Stimulated activated CD4-positive, alpha-beta T cell treated with anti-CD3 and anti-CD28 coated beads, Interleukin-4, amount 100 ng/mL, for 48 hours (primary cell): ENCODE data around the gene CELSR1.
"Not testable (repeated sequence)": the region's sequence is repeated elsewhere in the genome, so short reads cannot be mapped to it uniquely, and the experiment has no call there.

ENCODE experiments used
- DNase-seq, 2 donors: peaks; one replicate each; pipeline ENCODE4 v3.0.0-alpha.2; 2020; ENCODE audit warnings: low read depth in 2 of 2

The CELSR1 gene

DNA sequence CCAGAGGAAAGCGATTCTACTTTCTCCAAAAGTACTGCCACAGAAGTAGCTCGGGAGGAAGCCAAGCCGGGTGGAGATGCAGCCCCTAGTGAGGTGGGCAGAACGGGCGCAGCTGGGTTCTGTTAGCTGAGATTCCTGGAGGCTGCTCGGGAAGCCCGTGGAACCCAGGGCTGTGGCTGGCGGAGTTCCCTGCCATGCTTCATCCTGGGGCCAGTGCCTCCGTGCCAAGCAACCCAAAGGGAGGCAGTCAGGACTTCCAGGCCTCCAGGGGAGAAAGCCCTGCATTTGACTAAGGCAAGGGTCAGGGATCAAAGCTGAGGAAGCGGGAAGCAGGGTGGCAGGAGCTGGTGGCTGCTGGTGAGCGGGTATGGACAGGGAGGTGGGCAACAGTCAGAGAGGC is 208.6 kb downstream of the CELSR1 start:
- no peak for DNase-seq

DNA sequence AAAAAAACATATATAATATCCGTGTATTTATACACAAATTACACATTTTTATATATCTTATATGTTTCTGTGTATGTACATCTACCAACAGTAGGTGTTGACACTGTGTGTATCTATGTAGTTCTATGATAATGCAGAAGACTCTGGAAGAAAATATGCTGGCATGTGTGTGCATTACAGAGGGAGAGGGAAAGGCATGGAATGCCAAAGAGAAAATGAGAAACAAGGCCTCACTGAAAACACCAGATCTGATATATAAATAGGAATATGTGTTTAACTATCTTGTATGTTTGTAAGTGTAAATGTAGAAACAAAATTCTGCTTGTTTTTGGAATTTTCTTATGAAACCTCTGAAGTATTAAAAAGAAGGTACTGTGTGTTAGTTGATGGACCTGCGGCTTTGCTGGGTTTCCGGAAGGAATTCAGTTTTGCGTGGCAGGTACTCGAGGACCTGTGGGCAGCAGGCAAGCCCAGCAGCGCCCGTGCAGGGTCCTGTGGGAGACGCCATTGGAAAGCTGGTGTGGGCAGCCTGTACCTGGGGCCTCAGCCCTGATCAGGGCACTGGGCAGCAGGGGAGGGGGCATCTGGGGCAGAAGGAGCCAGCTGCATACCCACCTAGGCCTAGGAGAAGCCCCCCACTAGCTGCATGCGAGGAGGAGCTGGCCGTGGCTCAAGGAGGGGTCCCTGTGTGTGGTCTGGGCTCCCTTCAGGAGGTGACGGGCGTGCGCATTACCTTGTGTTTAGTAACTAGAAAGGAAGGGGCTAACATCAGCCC is 209.5 kb downstream of the CELSR1 start:
- DNase-seq = no peak

GRCh38 chr22:46326066-46326680 is 211.2 kb downstream of the CELSR1 start:
- no peak for DNase-seq

DNA sequence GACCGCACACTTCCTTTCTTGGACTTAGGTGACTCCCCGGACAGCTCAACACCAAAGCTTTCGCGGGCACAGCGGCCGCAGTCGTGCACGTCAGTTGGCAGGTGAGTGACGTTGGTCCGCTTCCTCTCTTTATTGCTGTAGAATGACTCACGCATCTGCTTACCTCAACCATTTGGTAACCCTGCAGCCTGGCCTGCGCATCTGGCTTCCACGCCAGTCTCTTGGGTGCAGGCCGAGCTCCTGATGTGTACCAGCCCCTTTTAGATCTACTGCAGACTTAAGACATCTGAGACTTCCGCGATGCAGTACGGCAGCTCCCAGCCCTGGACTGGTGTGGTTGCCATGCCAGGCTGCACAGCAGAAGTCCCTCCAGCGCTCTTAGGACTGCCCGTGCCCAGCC is 214.3 kb downstream of the CELSR1 start:
- DNase-seq = no peak

- DNase-seq = no peak
Observed at GRCh38 chr22:46322711-46323110, 214.7 kb downstream of the CELSR1 start.

- DNase-seq = no peak
Observed at GRCh38 chr22:46320716-46321386, 216.6 kb downstream of the CELSR1 start.

DNA sequence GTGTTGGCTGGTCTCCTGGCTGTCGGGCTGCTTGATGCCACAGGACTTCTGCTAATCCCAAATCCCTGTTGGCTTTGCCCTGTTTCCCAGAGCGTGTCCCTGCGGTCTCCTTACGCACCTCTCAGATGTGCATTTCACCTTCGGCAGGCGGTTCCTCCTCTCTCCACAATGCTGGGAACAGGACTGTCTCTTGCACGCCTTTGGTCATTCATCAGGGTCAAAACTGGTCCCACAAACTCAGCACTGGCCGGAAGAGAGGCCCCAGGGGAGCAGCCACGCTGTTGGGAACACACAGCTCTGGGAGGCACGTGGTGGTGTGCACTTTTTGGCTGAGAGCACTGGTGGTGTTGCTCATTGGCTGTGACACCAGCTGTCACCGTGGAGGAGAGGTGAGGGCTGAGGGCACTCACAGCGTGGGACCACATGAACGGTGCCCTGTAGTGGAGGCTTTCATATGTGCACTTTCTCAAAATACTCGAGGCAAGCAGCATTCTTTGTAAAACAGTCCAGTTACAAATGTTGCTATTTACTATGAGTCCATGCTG is 217.2 kb downstream of the CELSR1 start:
- DNase-seq = no peak

DNA sequence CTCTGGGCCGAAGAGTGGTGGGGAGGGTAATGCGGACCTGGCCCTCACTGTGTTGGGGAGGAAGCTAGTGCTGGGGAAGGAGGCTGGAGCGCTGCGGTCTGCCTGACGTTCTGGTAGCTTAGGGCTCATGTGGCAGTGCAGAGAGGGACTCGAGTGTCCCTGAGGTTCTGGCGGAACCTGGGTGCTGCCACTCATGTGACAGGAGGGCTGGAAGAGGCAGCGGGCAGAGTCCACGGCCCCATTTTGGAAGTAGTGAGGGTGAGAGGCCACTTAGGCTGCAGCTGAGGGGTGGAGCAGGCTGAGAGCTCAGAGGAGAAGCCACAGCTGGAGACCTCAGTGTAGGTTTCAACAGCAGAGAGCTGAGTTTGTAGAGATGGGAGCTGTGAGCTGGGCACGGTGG is 218.1 kb downstream of the CELSR1 start:
- DNase-seq = no peak

- DNase-seq = no peak
Observed at GRCh38 chr22:46318576-46318975, 218.8 kb downstream of the CELSR1 start.

- DNase-seq = no peak
Observed at GRCh38 chr22:46317646-46318045, 219.8 kb downstream of the CELSR1 start.

GRCh38 chr22:46315976-46316375 is 221.4 kb downstream of the CELSR1 start:
- no peak for DNase-seq

DNA sequence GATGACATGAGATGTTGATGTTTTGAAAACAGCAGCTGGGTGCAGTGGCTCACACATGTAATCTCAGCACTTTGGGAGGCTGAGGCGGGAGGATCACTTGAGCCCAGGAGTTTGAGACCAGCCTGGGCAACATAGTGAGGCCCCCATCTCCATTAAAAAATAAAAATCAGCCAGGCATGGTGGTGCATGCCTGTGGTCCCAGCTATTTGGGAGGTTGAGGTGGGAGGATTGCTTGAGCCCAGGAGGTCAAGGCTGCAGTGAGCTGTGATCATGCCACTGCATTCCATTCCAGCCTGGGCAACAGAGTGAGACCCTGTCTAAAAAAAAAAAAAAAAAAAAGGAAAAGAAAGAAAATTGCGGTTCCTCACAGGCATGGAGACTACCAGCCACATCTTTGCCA is 224.6 kb downstream of the CELSR1 start:
- DNase-seq = not testable (repeated sequence)

DNA sequence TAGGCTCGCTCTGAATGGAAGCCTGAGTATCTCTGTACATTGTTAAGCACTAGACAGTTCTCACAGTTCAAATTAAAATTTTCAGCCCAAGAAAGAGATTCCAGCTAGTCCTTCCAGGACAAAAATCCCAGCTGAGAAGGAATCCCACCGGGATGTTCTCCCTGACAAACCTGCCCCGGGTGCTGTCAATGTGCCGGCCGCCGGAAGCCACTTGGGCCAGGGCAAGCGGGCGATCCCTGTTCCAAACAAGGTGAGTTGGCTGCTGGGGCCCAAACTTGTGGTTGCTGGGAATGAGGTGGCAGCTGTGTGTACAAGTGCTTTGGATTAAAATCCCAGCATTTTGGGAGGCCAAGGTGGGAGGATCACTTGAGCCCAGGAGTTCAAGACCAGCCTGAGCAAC is 225.4 kb downstream of the CELSR1 start:
- no peak for DNase-seq
